H1 (cell line): ENCODE data around the gene CAPN2. TPM values are rescaled to one million over a fixed set of nuclear protein-coding genes. Genes with fewer than 3 reads are reported as not detected.

Experiments
- CHD2 ChIP-seq: IDR thresholded peaks from 2 replicates; pipeline ENCODE4 v1.6.1; 2012; ENCODE audit warnings: low read length, improper control_type of control experiment
- POU5F1 ChIP-seq: IDR thresholded peaks from 2 replicates; pipeline ENCODE4 v1.6.1; 2011; ENCODE audit warnings: low read depth, mild to moderate bottlenecking, low read length, moderate library complexity
- polyA plus RNA-seq, 7 experiments: library from polyadenylated mRNA; depleted of rRNA in 3 of 7; stranded (reverse) in 5 of 7; unstranded in 2 of 7; fragments of >200 nt in 5 of 7; fragments of 200-250 nt in 2 of 7; gene quantifications; 1 replicate in 5 of 7; 2 replicates in 1 of 7; 4 replicates in 1 of 7; pipeline versions ENCODE4 v1.2.1 to v1.2.3, GENCODE V29; 2011 to 2013; ENCODE audit warnings: missing spikeins in 2 of 7, mixed read lengths in 2 of 7
- total RNA-seq: library from RNA; stranded (reverse); fragmentation: NEBNext Ultra II Directional; extraction: Animal tissue kit (Norgen Biotek cat#: 25700); gene quantifications from 2 replicates; pipeline ENCODE4 v1.2.1, GENCODE V29; 2021
- TF ChIP-seq, protein P1 (sequence below): IDR thresholded peaks from 2 replicates; pipeline ENCODE4 v1.6.1; 2012; ENCODE audit warnings: inconsistent platforms

The CAPN2 gene
- total and polyA plus RNA-seq, 2 of the 8 experiments (the other 6 are each of a cell fraction or from before 2014, with no cell fraction given) = 9.2 to 10.3 TPM

DNA sequence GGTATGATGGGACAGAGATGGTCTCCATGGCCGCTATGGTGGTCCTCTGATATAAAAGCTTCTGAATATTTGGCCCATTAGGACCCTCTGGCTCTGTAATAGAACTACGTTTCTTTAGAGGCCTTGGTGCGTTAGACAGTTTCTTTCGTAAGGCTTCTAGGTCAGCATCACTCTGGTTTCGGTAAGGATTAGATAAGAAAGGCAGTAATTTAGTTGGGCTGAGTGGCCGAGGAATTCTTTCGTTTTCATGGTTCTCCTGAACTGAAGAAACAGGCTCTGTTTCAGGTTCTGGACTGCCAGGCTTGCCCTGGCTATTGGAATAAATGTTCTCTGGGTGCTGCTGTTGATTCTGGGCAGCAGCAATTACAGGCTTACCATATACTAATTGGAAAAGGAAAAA lies 83.9 kb downstream of the CAPN2 start (continued):
- TF ChIP-seq, protein P1, sequence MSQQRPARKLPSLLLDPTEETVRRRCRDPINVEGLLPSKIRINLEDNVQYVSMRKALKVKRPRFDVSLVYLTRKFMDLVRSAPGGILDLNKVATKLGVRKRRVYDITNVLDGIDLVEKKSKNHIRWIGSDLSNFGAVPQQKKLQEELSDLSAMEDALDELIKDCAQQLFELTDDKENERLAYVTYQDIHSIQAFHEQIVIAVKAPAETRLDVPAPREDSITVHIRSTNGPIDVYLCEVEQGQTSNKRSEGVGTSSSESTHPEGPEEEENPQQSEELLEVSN = no peak
- TF ChIP-seq CHD2 (no peak), POU5F1 (no peak)
